GM18909 (cell line): ENCODE measurements around the gene TRMT11.
"Not testable (repeated sequence)": the region's sequence is repeated elsewhere in the genome, so short reads cannot be mapped to it uniquely, and the experiment has no call there.

Experiments used
- ATAC-seq: cut with Tn5 transposase; IDR thresholded peaks from one replicate; pipeline ENCODE4 v1.9.1; 2021; ENCODE audit warnings: mild to moderate bottlenecking; ENCODE audit not compliant: unreplicated experiment, poor library complexity

The TRMT11 gene

DNA sequence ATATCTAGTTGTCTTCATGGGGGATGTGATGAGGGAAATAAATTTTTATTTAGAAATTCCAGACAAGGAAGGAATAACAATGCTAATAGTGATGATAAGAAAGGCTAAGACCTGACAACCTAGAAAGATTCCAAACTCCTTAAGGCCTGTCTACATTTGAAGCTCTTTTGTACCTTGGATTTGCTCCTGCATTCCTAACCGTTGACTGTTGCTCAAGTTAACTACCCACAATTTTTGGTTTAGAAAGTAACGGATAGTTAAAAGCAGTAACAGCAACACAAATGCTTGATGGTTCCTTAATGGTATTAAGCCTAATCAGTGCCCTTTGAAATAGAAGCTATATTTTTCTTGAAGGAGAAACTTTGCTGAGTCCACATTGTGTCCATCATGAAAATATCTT, 52.9 kb downstream of the TRMT11 start:
- ATAC-seq, result no peak

DNA sequence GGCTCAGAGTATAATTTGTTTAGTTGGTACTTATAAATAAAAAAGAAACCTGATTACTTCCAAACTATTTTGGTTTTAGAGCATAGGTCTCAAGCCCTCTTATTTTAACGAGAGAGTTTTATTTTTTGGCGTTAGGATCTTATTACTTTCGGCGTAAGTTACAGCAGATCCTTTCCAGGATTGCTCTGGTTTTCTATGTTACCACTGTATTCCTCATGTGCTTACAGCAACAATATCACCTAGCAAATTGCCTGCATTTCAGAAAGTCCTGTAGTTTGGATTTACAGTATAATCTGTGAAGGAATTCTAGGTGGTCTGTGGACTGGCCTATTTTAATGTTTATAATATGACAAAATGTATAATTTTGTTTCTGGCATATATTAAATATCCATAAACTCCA, 54.1 kb downstream of the TRMT11 start:
- ATAC-seq, result no peak

DNA sequence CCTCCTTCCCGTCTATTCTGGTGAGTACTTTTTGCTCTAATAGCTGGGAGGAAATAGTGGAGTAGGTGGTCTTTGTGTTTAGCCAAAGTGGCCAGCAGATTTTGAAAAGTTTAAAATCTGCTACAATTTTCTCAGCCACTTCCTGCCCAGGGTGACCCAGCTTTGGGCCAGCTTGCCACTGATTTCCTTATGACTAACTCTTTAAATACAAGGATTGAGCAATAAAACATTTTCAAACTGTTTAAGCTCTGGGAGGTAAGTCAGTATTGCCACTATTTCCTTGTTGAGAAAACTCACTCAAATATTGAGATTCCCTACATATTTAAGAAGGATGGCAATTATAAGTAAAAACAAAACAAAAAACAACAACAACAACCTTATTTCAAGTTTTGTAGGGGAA, 54.5 kb downstream of the TRMT11 start:
- ATAC-seq, result no peak

DNA sequence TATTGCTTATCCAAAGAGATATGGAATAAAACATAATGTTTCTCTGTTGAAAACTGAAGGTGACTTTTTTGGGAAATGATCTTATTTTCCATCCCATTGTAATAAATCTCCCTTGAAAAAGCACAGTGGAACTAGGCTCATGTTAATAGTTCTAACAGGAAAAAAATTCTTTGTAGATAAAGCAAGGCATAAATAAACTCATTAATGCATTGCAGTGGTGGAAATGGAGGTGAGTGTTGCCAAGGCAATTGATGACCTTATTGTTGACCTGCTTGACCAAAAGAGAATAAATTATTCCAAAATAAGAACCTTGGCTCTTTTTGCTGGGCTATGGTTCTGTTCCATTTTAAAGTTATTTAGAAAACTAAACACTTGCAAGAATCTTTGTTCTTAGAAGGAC, 55.2 kb downstream of the TRMT11 start:
- ATAC-seq, result no peak

DNA sequence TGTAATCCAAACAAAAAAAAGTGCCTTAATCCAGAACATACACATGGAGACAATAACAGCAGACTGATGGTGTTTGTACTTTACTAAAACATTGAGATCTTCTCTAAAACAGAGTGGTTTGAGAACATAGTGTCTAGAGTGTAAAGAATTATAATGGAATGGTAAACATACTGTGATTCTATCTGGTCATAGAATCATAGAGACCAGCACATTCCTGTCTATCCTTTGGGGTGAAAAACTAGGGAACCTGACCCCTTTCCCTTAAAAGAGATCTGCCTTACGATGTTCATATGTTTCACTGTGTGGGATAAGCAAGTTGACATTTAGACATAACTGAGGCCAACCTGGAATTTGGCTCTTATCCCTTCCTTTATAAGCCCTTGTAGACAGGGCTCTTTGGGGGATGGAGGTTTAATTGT, 55.7 kb downstream of the TRMT11 start:
- ATAC-seq, result no peak

DNA sequence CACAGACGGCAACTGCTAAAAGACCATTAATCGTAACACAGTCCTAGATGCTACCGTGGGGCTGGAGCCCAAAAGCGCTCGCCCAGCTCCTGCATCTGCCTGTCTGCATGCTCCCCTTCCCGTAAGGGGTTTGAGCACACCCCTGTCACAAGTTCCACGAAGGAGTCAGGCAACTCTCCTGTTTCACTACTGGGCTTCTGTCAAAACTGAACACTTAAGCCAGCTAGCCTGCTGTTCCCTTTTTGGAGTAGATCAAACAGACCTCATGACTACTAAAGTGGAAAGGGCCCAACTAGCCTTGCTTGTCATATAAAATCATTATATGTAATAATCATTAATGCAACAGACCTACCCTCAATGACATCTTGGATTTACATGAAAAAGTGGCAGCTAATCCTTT, 61.3 kb downstream of the TRMT11 start:
- no peak for ATAC-seq

DNA sequence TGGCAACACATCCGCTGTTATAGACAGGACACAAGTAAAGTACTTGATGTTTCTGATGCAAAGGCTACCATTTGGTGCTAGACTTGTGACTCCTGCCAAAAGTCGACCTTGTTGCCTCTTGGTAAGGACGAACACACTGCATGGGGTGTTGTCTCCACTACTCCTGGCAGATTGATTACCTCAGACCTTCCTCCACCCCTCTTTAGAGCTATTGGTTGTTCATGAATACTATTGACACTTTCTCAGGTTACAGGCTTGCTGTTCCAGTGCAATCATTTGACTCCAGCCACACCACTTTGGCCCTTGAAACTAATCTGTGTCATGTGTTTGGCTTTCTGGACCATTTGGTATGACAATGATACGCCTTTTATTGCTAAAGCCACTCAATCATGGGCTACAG, 62.3 kb downstream of the TRMT11 start:
- ATAC-seq, result no peak

DNA sequence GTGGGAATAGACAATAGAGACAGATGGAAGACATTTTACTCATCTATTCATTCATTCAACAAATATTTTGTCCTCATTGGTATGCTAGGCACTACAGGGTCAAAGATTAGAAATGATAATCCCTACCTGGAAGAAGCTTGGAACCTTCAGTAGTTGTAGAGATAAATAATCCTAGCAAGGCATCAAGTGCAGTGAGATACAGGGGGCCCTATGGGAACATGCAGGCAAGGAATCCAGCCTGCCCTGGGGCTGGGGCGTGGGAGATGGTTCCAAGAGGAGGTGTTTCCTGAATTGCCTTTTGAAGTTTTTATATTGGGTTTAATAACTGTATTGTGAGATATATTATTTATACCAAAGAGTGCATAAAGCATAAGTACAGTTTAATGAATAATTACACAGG, 64.5 kb downstream of the TRMT11 start:
- ATAC-seq, result no peak

DNA sequence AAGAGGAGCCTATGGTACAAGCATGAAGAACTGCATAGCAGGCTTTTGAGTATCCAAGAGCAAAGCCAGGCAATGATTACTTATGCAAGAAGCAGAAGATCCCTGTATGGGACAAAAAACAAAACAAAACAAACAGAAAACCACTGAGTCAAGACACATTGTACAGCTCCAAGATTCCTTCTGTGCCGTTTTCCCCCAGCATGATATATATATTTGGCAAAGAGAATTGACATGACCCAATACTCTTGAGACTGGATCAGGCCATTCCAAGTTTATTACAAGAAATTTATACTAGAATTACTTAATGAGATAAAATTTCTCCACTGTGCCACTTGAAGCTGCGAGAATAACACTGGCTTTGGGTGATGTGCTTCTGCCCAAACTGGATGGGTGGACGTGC, 65.5 kb downstream of the TRMT11 start:
- ATAC-seq, result no peak

DNA sequence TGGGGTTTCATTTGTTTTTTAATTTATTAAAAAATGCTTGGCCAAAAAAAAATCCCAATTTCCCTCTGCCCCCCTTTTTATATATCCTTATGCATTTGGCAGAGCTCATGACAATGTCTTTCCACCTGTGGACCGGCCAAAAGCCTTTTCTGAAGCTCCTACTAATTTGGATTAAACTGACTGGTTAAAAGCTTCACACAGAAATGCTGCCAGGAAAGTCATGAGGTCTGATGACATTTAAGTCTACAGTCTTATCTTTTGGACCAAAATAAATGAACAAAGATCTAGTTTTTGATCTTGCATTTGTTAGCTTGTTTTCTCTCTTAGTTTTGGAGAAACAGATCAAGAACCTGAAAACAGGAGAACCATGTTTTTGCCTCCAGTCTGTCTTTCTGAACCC, 66.1 kb downstream of the TRMT11 start:
- no peak for ATAC-seq

DNA sequence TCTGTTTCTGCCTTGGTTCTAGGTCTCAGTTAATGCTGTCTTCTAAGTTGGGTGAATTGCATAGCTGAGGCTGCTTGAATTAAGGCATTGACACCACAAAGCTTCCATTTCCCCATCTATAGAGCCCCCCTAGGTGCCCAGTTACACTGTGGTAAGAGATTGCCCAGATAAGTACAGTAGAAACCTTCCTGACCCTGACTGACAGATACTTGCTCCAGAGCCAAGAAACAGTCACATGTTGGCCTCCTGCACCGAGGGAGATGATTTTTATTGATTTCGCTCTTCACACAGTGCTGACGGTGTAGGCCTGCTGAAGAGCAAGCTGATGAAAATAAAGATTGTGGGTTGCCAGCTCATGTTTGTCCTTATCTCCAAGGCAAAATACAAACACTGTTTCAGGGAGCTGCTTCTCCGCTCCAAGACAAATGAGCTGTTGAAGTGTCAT, 67.9 kb downstream of the TRMT11 start:
- no peak for ATAC-seq

DNA sequence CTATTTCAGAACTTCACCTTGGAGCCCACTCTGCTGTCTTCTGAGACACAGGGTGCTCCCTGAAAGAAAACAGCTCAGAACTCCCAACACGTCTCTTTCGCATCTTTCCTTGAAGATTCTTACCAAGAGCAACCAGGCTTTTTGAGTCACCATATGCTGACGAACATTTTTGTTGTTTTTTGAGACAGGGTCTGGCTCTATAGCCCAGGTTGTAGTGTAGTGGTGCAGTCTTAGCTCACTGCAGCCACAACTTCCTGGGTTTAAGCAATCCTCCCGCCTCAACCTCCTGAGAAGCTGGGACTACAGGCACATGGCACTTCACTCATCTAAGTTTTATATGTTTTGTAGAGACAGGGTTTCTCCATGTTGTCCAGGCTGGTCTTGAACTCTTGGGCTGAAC, 68.5 kb downstream of the TRMT11 start:
- no peak for ATAC-seq

DNA sequence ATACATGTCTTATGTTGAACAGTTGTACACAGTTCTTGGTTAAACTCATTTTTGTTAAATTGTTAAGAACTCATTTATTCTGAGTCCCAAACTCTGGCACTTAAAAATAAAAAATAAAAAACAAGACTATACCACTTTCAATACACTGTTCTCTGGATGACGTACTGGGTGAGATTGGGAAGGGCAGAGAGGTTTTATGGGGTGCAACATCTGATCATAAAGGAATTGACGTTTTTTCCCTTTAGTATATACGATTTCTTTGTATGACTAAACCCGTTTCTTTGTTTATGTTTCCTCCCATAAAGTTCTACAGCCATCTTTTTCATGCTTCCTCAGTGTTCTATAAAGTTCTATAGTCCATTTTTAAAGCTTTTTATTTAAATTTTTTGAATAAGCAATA, 69.1 kb downstream of the TRMT11 start:
- ATAC-seq, result no peak

DNA sequence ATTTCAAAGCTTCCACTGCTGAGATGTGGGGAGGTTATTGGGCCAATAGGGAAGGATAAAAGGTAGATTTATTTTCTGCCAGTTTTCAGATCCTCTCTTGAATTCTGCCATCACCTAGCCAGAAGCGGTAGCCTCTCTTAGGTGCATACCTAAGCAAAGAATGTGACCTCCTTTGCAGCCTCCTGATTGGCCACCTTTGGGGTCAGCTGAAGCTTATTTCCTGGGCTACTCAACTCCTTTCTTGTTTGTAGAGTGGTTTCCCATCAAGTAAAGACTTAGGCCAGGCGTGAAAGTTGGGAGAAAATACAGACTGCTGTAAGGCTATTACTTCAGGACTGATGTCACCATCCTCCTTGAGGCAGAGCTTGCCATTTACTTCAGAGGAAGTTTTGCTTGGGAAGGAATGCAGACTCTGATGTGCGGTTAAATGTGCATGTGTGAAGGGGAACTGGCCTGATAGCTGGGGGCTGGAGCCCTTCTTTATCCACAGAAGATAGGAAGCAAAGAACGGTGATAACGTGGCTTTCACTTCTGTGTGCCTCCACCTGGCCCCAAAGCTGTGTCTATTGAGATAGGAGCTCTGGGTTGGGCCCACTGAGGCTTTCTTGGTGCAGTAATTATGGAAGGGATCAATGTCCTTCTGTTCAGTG, 70.1 kb downstream of the TRMT11 start:
- ATAC-seq, result no peak

DNA sequence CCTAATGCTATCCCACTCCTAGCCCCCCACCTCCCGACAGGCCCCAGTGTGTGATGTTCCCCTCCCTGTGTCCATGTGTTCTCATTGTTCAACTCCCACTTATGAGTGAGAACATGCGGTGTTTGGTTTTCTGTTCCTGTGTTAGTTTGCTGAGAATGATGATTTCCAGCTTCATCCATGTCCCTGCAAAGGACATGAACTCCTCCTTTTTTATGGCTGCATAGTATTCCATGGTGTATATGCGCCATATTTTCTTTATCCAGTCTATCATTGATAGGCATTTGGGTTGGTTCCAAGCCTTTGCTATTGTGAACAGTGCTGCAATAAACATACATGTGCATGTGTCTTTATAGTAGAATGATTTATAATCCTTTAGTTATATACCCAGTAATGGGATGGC, 71.7 kb downstream of the TRMT11 start:
- ATAC-seq, result not testable (repeated sequence)

DNA sequence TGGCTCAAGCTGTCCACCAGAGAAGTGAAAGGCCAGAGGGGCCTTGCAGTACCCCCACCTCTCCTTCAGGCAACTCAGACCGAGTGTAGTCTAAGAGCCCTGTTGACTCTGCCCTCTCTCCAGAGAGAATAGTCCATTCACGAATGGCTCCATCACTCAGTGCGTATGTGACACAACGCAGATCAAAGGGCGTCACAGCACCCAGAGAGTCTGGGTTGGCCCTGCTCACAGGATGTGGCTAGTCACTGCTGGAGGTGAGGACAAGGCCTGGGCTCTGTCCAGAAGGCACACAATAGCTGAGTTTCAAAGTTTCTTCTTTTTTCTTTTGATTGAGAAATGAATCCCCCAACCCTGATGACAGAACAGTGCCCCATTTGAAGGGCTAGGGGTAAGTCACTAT, 74.1 kb downstream of the TRMT11 start:
- no peak for ATAC-seq

DNA sequence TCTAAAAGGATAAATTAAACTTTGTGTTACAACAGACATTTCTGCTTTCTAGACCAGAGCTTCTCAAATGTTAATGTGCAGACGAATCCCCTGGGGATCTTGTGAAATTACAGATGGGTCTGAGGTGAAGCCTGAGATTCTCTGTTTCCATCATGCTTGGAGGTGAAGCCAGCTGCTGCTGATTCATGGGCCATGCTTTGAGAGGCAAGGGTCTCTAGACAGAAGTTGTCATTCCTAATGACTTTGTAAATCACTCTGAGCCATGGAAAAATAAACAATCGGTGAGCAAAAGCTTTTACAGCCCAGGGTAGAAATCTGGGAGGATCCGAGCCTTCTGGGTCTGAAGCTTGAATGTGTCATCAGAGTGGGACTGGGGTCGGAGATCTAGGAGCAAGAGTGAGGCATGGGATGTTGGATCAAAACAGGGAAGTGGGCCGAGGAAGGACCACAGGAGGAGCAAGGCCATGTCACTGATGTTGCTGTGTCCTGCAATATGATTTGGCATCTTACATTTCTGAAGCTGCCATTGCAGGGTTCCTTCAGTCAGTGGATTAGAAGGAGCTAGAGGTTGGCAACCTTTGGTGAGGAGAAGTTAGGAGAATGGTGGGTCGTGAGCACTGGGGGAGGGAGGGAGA, 77.3 kb downstream of the TRMT11 start:
- peak; percentile 86 for ATAC-seq

DNA sequence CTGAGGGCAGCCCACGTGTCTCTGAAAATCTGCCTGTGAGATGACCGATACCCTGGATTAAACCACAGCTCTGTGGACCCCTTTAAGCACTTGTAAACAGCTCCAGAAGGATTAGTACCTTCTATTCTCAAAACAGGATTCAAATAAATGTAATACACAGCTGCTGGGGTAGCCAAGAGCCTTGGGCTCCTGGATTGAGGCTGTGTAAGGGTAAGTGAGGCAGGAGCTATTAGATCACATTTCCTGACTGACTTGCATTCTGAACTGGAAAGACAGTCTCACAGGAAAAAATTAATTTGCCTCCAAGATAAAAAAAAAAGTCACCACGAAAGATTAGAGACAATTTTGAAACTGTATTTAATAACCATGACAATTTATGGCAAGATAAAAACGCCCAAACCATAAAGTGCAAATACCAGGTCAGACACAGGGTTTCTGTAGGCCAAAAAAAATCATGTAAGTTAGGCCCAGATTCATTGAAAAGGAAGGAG, 78.0 kb downstream of the TRMT11 start:
- no peak for ATAC-seq

DNA sequence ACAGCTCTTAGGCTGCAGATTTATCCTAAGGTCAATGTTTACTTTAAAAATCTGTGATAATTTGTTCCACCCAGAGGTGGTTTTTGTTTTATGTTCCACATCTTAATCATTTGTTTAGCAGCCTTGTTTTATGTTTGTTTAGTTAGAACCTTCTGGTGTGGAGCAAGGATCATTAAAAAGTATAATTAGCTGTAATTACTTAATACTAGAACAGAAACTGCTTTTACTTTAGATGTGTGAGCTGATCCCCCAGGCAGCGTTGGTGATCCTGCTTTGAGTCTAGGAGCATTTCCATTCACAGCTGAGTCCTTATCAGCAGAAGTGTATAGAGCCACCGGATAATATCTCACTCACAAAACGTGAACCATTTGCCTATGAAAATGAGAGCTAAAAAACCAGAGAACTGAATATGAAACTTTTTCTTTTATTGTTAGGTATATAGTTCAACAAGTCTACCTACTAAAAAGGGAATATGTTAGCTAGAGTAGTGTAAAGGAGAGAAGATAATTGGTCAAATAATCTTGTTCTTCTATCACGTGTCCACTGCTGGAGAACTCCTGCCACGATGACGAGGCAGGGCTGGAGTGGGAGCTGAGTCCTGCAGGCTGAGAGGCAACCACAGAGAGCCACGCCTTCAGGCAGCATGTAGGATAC, 78.5 kb downstream of the TRMT11 start:
- no peak for ATAC-seq

DNA sequence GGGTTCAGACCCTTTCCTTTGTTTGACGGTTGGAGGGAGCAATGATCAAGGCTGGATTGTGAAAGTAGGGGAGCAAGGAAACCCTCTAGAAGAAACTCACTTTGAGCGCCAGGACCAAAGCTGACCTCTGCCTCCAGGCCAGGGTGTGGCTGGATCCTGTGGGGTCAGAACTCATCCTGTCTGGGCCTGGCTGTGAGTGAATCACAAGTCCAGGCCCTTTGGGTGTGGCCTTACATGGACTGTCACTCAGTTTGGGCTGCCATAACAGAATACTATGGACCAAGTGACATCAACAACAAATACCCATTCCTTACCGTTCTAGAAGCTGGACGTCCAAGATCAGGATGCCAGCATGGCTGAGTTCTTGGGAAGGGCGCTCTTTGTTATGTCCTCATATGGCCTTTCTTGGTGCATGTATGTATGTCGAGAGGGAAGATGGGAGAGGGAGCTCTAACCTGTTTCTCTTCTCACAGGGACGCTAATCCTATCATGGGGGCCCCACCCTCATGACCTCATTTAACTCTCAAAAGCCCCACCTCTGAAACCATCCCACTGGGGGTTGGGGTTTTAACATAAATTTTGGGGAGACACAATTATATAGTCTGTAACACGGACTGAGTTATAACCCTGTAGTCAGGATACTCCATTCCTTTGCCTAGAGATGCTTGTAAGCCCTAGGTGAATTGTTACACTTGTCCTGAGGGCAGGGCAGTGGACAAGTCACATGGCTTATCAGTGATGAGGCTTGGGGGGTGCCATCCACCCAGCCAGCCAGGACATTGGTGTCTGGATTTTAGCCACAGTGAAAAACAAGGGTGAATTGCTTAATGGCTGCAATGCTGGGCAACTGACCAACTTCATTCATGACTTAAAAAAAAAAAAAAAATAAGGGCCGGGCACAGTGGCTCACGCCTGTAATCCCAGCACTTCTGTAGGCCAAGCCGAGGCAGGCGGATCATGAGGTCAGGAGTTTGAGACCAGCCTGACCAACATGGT, 80.0 kb downstream of the TRMT11 start:
- no peak for ATAC-seq
